ENCODE results near the gene EDAR. TPM values are rescaled to one million over a fixed set of nuclear protein-coding genes. Genes with fewer than 3 reads are reported as not detected.
A peak's percentile ranks its signal among the peaks of the same experiment; 100 is the strongest.

Gene EDAR
- polyA plus RNA-seq, 3 donors = not detected

DNA sequence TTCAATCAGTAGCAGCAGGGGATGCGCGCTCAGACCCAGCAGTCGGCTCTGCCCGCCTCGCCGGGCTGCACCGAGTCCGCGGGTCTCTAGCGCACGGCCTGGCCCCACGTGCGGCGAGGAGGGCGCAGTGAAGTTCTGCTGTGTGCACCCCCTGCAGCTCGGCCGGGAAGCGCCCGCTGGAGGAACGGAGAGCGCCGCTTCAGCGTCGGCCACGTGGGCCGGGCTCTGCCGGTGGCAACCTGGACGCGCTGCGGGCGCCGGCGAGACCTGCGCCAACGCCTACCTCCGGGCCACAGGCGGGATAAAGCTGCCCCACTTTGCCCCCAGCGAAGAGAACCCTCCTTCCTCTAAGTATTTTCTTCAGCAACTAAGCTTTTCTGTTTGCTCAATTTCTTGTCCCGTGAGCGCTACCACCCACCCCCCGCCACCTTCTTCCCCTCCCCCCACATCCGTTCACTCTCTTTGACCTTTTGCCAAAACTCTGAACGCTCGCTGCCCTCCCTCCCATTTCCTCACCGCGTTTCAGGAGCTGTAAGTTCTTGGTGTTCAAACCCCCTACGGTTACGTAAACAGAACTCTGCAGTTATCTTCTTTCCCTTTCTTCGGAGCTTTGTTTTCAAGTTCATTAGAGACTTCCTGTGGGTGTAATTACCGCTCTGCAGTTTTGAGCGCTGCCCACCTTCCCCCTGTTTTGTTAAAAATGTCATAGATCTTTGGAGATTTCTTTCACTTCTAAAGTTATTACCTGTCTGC, 42.6 kb upstream of the EDAR start:
- no peaks in the 10 kb centered on the region for H3K79me2 ChIP-seq (ENCODE audit: insufficient read depth, low read length)
- Mint-ChIP-seq H3K36me3 (no peaks in the 10 kb centered on the region), H3K4me3 (peak overlapping the region; percentile 78 to 99), H3K4me1 (peaks cover 23% of the 10 kb centered on the region), H3K27ac (peak overlapping the region in 6 of 7 donors; percentile 10 to 75 (median 70)), H3K27me3 (ENCODE audit: low read depth in 3 of 3) (peaks cover 2 to 4% (median 4%) of the 10 kb centered on the region in 3 donors), H3K9me3 (peaks cover 0 to 4% (median 0%) of the 10 kb centered on the region in 7 donors)
- H2AFZ ChIP-seq (ENCODE audit: insufficient read depth, low read depth, low read length, poor library complexity, severe bottlenecking) = peak overlapping the region; percentile 84
- H3K4me1 ChIP-seq (ENCODE audit: control insufficient read depth in 1 of 2, insufficient read depth in 2 of 2, low read length in 2 of 2) = peaks cover 16 to 18% of the 10 kb centered on the region in 2 donors
- TF ChIP-seq CTCF (IDR thresholded peaks at IDR 0.05) = no peak
- 1% methylated on average over 42 of the region's 51 CpGs for WGBS (ENCODE audit: insufficient coverage)
- DNase-seq = peak; percentile 12 to 24 (median 15)
- H3K4me2 ChIP-seq (replicated peaks; ENCODE audit: extremely low read depth, low read length, poor library complexity, severe bottlenecking) = peak overlapping the region; percentile 93
- H3K27me3 ChIP-seq (ENCODE audit: control insufficient read depth in 2 of 2, insufficient read depth in 2 of 2, low read length in 2 of 2) = no peaks in the 10 kb centered on the region
- H3K9me3 ChIP-seq (replicated peaks in 1 of 2; ENCODE audit: control insufficient read depth in 1 of 2, insufficient read depth in 1 of 2, low read length in 2 of 2) = no peaks in the 10 kb centered on the region
- H4K20me1 ChIP-seq (ENCODE audit: insufficient read depth, low read length) = no peaks in the 10 kb centered on the region
- intact Hi-C loops (cut with micrococcal nuclease) = no loop called here
- peak overlapping the region in 1 of 2 donors; percentile 3 for H3K27ac ChIP-seq (ENCODE audit: low read depth in 1 of 2, low read length in 2 of 2)
- H3K9ac ChIP-seq (ENCODE audit: insufficient read depth, low read length, poor library complexity, severe bottlenecking) = peak overlapping the region; percentile 56
- no peaks in the 10 kb centered on the region for H3K36me3 ChIP-seq (replicated peaks in 1 of 2; ENCODE audit: control insufficient read depth in 1 of 2, insufficient read depth in 2 of 2, low read length in 2 of 2)
- H3K4me3 ChIP-seq (replicated peaks in 1 of 3; ENCODE audit: low read depth in 2 of 3, low read length in 3 of 3) = peak overlapping the region; percentile 33 to 79 (median 68)

- H3K4me1 ChIP-seq (ENCODE audit: control insufficient read depth in 1 of 2, insufficient read depth in 2 of 2, low read length in 2 of 2) = peaks cover 16 to 18% of the 10 kb centered on the region in 2 donors
- H3K9ac ChIP-seq (ENCODE audit: insufficient read depth, low read length, poor library complexity, severe bottlenecking) = peak overlapping the region; percentile 56
- peaks cover 23% of the 10 kb centered on the region for H3K4me1 Mint-ChIP-seq
- 0% methylated on average over 5 of the region's 14 CpGs for WGBS (ENCODE audit: insufficient coverage)
- peak overlapping the region; percentile 93 for H3K4me2 ChIP-seq (replicated peaks; ENCODE audit: extremely low read depth, low read length, poor library complexity, severe bottlenecking)
- H3K27ac Mint-ChIP-seq = peak overlapping the region in 4 of 7 donors; percentile 37 to 75 (median 70)
- H2AFZ ChIP-seq (ENCODE audit: insufficient read depth, low read depth, low read length, poor library complexity, severe bottlenecking) = peak overlapping the region; percentile 84
- peaks cover 0 to 4% (median 0%) of the 10 kb centered on the region in 7 donors for H3K9me3 Mint-ChIP-seq
- no peak for TF ChIP-seq CTCF (IDR thresholded peaks at IDR 0.05)
- no peaks in the 10 kb centered on the region for H3K36me3 Mint-ChIP-seq
- H3K79me2 ChIP-seq (ENCODE audit: insufficient read depth, low read length) = no peaks in the 10 kb centered on the region
- peak in 1 of 3 donors; percentile 18 for DNase-seq
- H3K36me3 ChIP-seq (replicated peaks in 1 of 2; ENCODE audit: control insufficient read depth in 1 of 2, insufficient read depth in 2 of 2, low read length in 2 of 2) = no peaks in the 10 kb centered on the region
- peak overlapping the region; percentile 33 to 79 (median 68) for H3K4me3 ChIP-seq (replicated peaks in 1 of 3; ENCODE audit: low read depth in 2 of 3, low read length in 3 of 3)
- intact Hi-C loops (cut with micrococcal nuclease) = no loop called here
- H4K20me1 ChIP-seq (ENCODE audit: insufficient read depth, low read length) = no peaks in the 10 kb centered on the region
- peaks cover 2 to 4% (median 4%) of the 10 kb centered on the region in 3 donors for H3K27me3 Mint-ChIP-seq (ENCODE audit: low read depth in 3 of 3)
- H3K9me3 ChIP-seq (replicated peaks in 1 of 2; ENCODE audit: control insufficient read depth in 1 of 2, insufficient read depth in 1 of 2, low read length in 2 of 2) = no peaks in the 10 kb centered on the region
- H3K27me3 ChIP-seq (ENCODE audit: control insufficient read depth in 2 of 2, insufficient read depth in 2 of 2, low read length in 2 of 2) = no peaks in the 10 kb centered on the region
- peak overlapping the region in 1 of 2 donors; percentile 3 for H3K27ac ChIP-seq (ENCODE audit: low read depth in 1 of 2, low read length in 2 of 2)
- peak overlapping the region; percentile 78 to 99 for H3K4me3 Mint-ChIP-seq
These were observed 42.0 kb upstream of the EDAR start for GRCh38 chr2:109030870-109031475.
